Measurements from ENCODE around the gene WFDC5.
"Not testable (repeated sequence)": the region's sequence is repeated elsewhere in the genome, so short reads cannot be mapped to it uniquely, and the experiment has no call there.

Gene WFDC5

GRCh38 chr20:45087097-45087790 lies 27.7 kb downstream of the WFDC5 start:
- DNase-seq: no peak

- DNase-seq: no peak
Observed at GRCh38 chr20:45085867-45086266, 29.1 kb downstream of the WFDC5 start.

DNA sequence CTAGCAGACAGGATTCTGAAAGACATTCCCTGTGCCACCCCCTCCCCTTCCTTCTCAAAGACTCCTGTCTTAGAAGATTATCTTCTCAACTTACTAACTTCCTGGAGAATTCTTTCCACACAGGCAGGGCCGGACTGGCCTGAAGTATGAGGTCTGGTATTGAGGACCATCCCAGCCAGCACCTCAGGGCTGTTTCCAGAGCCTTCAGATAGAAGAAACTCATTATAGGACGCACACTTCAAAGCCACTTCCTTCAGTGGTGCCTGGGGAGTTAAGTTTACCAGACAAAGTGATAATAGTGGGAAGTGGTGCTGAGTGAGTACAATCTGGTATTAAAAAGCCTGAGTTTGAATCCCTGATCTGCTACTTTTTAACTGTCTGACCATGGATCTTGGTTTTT lies 29.7 kb downstream of the WFDC5 start:
- no peak for DNase-seq

DNA sequence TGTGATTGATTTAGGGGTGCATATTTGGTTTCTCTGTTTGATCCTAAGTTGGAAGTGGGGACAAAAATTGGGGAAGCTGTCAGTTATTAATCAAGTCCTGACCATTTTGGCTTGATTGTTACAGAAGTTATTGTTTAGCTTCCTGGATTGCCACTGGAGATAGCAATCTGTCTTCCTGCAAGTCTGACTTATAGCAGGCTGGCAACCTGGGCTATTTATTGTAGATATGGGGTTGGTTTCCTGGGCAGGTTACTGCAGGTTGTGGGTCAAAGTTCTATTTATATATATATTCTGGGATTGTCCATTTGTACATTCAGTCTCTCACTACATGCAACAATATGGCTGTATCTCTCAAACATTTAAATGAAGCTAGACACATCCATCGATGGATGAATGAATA lies 31.8 kb downstream of the WFDC5 start:
- DNase-seq: no peak

- no peak for DNase-seq
Observed at GRCh38 chr20:45082468-45082867, 32.5 kb downstream of the WFDC5 start.

GRCh38 chr20:45080867-45081624 lies 33.9 kb downstream of the WFDC5 start:
- DNase-seq: no peak

GRCh38 chr20:45077559-45077958 lies 37.4 kb downstream of the WFDC5 start:
- no peak for DNase-seq

DNA sequence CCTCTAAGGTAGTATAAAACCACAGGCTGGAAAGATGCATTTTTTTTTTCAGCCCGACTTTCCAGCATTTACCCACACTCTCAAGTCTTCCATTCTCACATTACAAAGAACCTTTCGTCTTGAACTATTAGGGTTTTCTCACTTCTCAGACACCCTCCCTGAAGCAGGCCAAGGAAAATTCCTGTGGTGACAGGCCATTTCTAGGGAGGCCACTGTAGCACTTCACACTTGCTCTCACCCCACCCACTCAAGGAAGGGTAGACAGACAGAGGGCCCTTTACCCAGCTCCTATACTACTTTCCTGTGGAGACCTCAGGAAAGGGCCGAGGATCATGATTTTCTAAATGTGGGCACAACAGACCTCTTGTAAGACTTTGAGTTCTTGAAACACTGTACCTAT lies 41.8 kb downstream of the WFDC5 start:
- DNase-seq: no peak

DNA sequence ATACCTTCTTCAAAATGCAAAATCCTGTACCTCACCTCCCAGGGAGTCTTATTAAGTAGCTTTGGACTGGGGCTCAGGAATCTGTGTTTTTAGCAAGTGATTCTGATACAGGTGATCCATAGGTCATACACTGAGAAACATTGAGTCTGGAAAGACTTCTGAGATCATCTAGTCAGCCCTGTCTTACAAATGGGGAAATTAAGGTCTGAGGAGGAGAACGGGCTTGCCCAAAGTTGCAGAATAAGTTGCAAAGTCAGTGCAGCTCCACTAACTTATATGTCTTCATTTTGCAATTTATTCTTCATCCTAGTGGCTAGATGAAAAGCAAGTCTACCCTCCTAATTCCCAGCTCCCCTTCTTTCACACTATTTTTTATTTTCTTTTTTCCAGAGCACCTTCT lies 42.9 kb downstream of the WFDC5 start:
- DNase-seq: no peak

DNA sequence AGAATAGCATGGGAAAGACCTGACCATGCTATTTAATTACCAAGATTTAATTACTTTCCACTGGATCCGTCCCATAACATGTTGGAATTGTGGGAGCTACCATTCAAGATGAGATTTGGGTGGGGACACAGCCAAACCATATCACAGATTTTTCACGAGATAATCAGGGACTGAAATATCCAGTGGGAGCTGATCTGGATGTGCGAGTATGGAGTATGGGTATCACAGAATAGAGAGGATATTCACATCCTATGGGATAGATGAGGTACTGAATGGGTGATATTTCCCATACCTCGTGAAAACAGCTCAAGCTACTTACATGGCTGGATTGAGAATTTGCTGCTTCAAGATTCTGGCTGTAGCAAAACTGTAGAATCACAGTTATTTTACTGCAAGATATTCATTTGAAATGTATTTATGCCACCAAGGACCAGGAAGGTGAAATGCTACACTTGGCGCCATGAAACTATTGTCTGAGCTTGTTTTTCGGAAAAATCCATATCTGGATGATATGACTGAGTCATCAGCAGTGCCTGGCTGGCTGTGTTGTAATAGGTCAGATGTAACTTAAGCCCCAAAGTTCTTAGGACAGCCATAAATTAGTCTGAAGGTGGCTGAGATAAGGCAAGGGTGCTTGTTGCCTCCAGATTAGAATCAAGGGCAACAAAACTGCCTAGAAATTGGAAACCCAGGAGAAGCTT lies 43.9 kb downstream of the WFDC5 start:
- DNase-seq: no peak

- DNase-seq: no peak
Observed at GRCh38 chr20:45069261-45069660, 45.7 kb downstream of the WFDC5 start.

DNA sequence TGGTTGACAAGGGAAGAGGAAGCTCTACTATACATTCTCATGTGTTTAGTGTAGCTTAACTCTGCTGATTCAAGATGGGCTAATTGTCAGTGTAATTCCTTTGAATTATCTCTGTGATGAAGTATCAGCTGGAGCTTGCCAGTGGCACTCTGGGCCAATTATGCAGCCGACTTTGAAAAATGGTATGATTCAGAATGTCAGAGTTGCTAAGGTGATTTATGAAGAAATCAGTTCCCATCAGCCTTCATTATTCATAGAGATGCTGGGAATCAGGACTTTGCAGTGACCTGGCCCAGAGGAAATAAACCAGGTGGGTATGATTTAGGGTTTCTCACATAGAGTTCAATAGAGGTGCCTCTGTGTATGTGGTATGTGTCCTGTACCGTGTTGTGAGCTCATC lies 47.4 kb downstream of the WFDC5 start:
- DNase-seq: no peak

DNA sequence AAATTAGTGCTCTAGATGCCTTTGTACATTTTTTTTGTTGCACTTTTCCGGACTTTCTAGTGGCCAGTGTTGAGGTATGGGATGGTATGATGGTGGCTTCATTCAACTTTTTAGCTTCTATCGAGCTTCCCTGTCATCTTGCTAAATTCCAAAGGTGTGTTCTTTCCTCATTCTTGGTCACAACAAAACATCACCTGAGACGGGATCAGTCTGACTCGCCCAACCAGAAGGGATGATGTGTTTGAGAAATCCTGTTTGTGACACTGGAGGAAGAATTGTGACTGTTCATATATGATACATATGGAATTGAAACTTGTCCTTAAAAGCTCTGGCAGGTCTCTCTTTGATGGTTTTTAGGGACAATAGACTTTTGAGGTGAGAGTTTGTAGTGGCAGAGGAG lies 47.9 kb downstream of the WFDC5 start:
- no peak for DNase-seq

DNA sequence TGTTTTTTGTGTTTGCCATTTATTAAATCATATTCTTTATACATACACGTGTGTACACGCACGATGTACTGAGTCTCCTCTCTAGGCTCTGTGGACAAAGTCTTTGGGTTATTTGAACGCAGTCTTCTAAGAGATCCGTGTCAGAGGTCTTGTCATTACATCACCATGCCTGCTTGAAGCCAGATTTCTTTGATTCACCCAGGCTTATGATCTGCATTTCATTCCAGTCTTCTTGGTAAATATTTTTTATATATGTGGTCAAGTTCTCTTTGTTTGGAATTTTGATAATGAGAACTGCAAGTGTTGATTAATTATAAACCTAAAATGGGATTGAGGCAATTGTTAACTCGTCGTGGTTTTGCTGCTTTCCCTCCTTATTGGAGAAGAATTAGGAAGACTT lies 48.6 kb downstream of the WFDC5 start:
- no peak for DNase-seq

DNA sequence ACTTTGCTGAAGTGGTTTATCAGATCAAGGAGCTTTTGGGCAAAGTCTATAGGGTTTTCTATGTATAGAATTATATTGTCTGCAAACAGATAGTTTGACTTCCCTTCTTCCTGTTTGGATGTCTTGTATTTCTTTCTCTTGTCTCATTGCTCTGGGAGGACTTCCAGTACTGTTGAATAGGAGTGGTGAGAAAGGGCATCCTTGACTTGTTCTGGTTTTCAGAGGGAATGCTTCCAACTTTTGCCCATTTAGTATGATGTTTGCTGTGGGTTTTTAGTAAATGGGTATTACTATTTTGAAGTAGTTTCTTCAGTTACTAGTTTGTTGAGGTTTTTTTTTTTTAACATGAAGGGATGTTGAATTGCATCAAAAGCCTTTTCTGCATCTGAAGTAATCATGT lies 50.2 kb downstream of the WFDC5 start:
- no peak for DNase-seq

DNA sequence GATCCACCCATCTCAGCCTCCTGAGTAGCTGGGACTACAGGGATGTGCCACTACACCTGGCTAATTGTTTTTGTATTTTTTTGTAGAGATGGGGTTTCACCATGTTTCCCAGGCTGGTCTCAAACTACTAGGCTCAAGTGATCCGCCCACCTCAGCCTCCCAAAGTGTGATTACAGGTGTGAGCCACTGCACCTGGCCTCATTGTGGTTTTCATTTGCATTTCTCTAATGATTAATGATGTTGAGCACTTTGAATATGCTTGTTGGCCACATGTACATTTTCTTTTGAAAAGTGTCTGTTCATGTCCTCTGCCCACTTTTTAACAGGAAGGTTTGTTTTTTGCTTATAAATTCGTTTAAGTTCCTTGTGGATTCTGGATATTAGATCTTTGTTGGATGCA lies 51.9 kb downstream of the WFDC5 start:
- not testable (repeated sequence) for DNase-seq

DNA sequence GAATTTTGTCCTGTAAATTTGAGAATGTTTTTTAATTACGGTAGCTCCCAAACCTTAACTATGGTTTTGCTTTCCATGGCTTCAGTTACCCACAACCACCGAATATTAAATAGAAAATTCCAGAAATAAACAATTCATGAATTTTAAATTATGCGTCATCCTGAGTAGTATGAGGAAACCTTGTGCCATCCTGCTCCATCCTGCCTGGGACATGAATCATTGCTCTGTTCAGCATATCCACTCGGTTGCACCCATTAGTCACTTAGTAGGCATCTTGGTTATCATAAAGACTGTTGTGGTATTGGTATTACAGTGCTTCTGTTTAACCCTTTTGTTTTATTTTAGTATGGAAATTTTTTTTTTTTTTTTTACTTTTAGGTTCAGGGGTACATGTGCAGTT lies 53.7 kb downstream of the WFDC5 start:
- DNase-seq: no peak

GRCh38 chr20:45060294-45060693 lies 54.7 kb downstream of the WFDC5 start:
- no peak for DNase-seq

Data from activated gamma-delta T cell (primary cell).